H9 (cell line): ENCODE measurements around the gene LPP. TPM values are rescaled to one million over a fixed set of nuclear protein-coding genes. Genes with fewer than 3 reads are reported as not detected.
A peak's percentile ranks its signal among the peaks of the same experiment; 100 is the strongest.

Experiments
- DNase-seq: peaks from one replicate; pipeline ENCODE4 v3.0.0-alpha.2; 2017
- H2AFZ ChIP-seq: one replicate; pipeline ENCODE4 v1.6.1; 2013; ENCODE audit warnings: mild to moderate bottlenecking, low read length, control low read depth, moderate library complexity
- H2AK5ac ChIP-seq: 2 replicates; pipeline ENCODE4 v1.6.1; 2013; ENCODE audit warnings: low read length, control low read depth, mixed read lengths; ENCODE audit not compliant: insufficient read length
- H2BK120ac ChIP-seq: one replicate; pipeline ENCODE4 v1.6.1; 2013; ENCODE audit warnings: low read depth, mild to moderate bottlenecking, low read length, control low read depth, inconsistent platforms; ENCODE audit not compliant: poor library complexity, severe bottlenecking
- H2BK12ac ChIP-seq: 2 replicates; pipeline ENCODE4 v1.6.1; 2013; ENCODE audit warnings: low read length, control low read depth, mixed read lengths, low read depth; ENCODE audit not compliant: insufficient read length
- H2BK15ac ChIP-seq: 2 replicates; pipeline ENCODE4 v1.6.1; 2013; ENCODE audit warnings: low read depth, low read length, control low read depth
- H2BK20ac ChIP-seq: one replicate; pipeline ENCODE4 v1.6.1; 2013; ENCODE audit warnings: low read depth, mild to moderate bottlenecking, low read length, control low read depth, inconsistent platforms; ENCODE audit not compliant: poor library complexity, severe bottlenecking
- H2BK5ac ChIP-seq: 2 replicates; pipeline ENCODE4 v1.6.1; 2013; ENCODE audit warnings: low read length, control low read depth, mixed read lengths; ENCODE audit not compliant: insufficient read length
- H3K14ac ChIP-seq: 2 replicates; pipeline ENCODE4 v1.6.1; 2013; ENCODE audit warnings: low read length, control low read depth; ENCODE audit not compliant: insufficient read depth
- H3K18ac ChIP-seq: 2 replicates; pipeline ENCODE4 v1.6.1; 2013; ENCODE audit warnings: low read depth, mild to moderate bottlenecking, mixed read lengths, low read length, control low read depth; ENCODE audit not compliant: insufficient read length
- H3K23ac ChIP-seq: 2 replicates; pipeline ENCODE4 v1.6.1; 2013; ENCODE audit warnings: low read length, control low read depth, mixed read lengths, low read depth; ENCODE audit not compliant: insufficient read length
- H3K23me2 ChIP-seq: 2 replicates; pipeline ENCODE4 v1.6.1; 2013; ENCODE audit warnings: low read depth, mild to moderate bottlenecking, mixed read lengths, low read length, control low read depth; ENCODE audit not compliant: insufficient read length, poor library complexity, severe bottlenecking
- H3K27ac ChIP-seq: 2 replicates; pipeline ENCODE4 v1.5.1; 2013; ENCODE audit warnings: low read length, control low read depth, mixed read lengths, low read depth; ENCODE audit not compliant: insufficient read length
- H3K27me3 ChIP-seq: 2 replicates; pipeline ENCODE4 v1.6.1; 2013; ENCODE audit warnings: low read length, control low read depth, inconsistent platforms; ENCODE audit not compliant: insufficient read depth
- H3K4ac ChIP-seq: 2 replicates; pipeline ENCODE4 v1.6.1; 2013; ENCODE audit warnings: low read depth, mild to moderate bottlenecking, control low read depth, inconsistent platforms, low read length, moderate library complexity
- H3K4me1 ChIP-seq: 2 replicates; pipeline ENCODE4 v1.6.1; 2013; ENCODE audit warnings: low read length, control low read depth, inconsistent platforms; ENCODE audit not compliant: insufficient read depth
- H3K4me2 ChIP-seq: 2 replicates; pipeline ENCODE4 v1.6.1; 2013; ENCODE audit warnings: low read length, control low read depth, mixed read lengths; ENCODE audit not compliant: insufficient read length, insufficient read depth
- H3K56ac ChIP-seq: 2 replicates; pipeline ENCODE4 v1.6.1; 2013; ENCODE audit warnings: low read depth, mild to moderate bottlenecking, mixed read lengths, low read length, control low read depth; ENCODE audit not compliant: insufficient read length
- H3K79me1 ChIP-seq: 2 replicates; pipeline ENCODE4 v1.6.1; 2013; ENCODE audit warnings: low read depth, mild to moderate bottlenecking, moderate library complexity, low read length, control low read depth, inconsistent platforms; ENCODE audit not compliant: insufficient read depth, poor library complexity, severe bottlenecking
- H3K79me2 ChIP-seq: 2 replicates; pipeline ENCODE4 v1.6.1; 2013; ENCODE audit warnings: low read length, control low read depth, inconsistent platforms; ENCODE audit not compliant: insufficient read depth
- H3K9ac ChIP-seq: 2 replicates; pipeline ENCODE4 v1.6.1; 2013; ENCODE audit warnings: low read length, control low read depth, mixed read lengths; ENCODE audit not compliant: insufficient read length; ENCODE audit errors: extremely low read depth
- H3K9me3 ChIP-seq: one replicate; pipeline ENCODE4 v1.6.1; 2013; ENCODE audit warnings: low read depth, low read length, inconsistent platforms; ENCODE audit not compliant: control insufficient read depth
- H3T11ph ChIP-seq: one replicate; pipeline ENCODE4 v1.6.1; 2013; ENCODE audit warnings: mild to moderate bottlenecking, low read length, control low read depth, inconsistent platforms
- H4K20me1 ChIP-seq: one replicate; pipeline ENCODE4 v1.6.1; 2013; ENCODE audit not compliant: control insufficient read depth, insufficient read length, insufficient read depth
- H4K5ac ChIP-seq: 2 replicates; pipeline ENCODE4 v1.6.1; 2013; ENCODE audit warnings: low read depth, mild to moderate bottlenecking, mixed read lengths, low read length, control low read depth; ENCODE audit not compliant: insufficient read length
- H4K8ac ChIP-seq: replicated peaks from 2 replicates; pipeline ENCODE4 v1.6.1; 2013; ENCODE audit warnings: low read length, control low read depth, mixed read lengths, low read depth; ENCODE audit not compliant: insufficient read length
- H4K91ac ChIP-seq: 2 replicates; pipeline ENCODE4 v1.6.1; 2013; ENCODE audit warnings: low read depth, mild to moderate bottlenecking, moderate library complexity, mixed read lengths, low read length, control low read depth; ENCODE audit not compliant: insufficient read length
- H3K27ac Mint-ChIP-seq, 3 experiments: 2 replicates in 2 of 3; 3 replicates in 1 of 3; pipeline ENCODE4 v1.8.0; 2020 to 2021; ENCODE audit warnings: mixed read lengths in 3 of 3, mild to moderate bottlenecking in 1 of 3, moderate library complexity in 1 of 3
- H3K27me3 Mint-ChIP-seq: 2 replicates; pipeline ENCODE4 v1.8.0; 2021; ENCODE audit warnings: low read depth, mild to moderate bottlenecking, moderate library complexity, mixed read lengths
- H3K36me3 Mint-ChIP-seq, 3 experiments: 2 replicates in 2 of 3; 3 replicates in 1 of 3; pipeline ENCODE4 v1.8.0; 2020 to 2021; ENCODE audit warnings: low read depth in 3 of 3, mixed read lengths in 3 of 3; ENCODE audit not compliant: insufficient read depth in 1 of 3
- H3K4me1 Mint-ChIP-seq, 2 experiments: 2 replicates each; pipeline ENCODE4 v1.8.0; 2020; ENCODE audit warnings: mixed read lengths in 2 of 2
- H3K4me3 Mint-ChIP-seq, 2 experiments: 2 replicates in 1 of 2; 3 replicates in 1 of 2; pipeline ENCODE4 v1.8.0; 2020 to 2021; ENCODE audit warnings: mild to moderate bottlenecking in 2 of 2, mixed read lengths in 2 of 2, moderate library complexity in 1 of 2
- H3K9me3 Mint-ChIP-seq, 2 experiments: 2 replicates in 1 of 2; 3 replicates in 1 of 2; pipeline ENCODE4 v1.8.0; 2020; ENCODE audit warnings: mild to moderate bottlenecking in 2 of 2, mixed read lengths in 2 of 2, moderate library complexity in 1 of 2
- CTCF ChIP-seq: fragments of 200-600 bp; sonication (generic); conservative IDR thresholded peaks from 3 replicates; pipeline ENCODE4 v1.8.0; 2021; ENCODE audit warnings: antibody characterized with exemption, mild to moderate bottlenecking
- WGBS: extraction: QIAGEN DNeasy Blood & Tissue Kit; methylation state at CpG from one replicate; pipeline ENCODE4 v1.1.7; 2013; ENCODE audit warnings: missing lambda C conversion rate, low lambda C conversion rate, mixed read lengths; ENCODE audit not compliant: insufficient read length; ENCODE audit errors: extremely low coverage; 5-methylcytosine and 5-hydroxymethylcytosine counted together
- total RNA-seq: library from RNA; stranded (reverse); gene quantifications from 2 replicates; pipeline ENCODE4 v1.2.1, GENCODE V29; 2021

The LPP gene
- total RNA-seq, 1 experiment from 2014 or later, result 64.6 TPM

- no peak overlapping the region for H2BK15ac ChIP-seq
- peak overlapping the region; percentile 62 to 79 (median 65); a peak in 4 of 7 replicates for H3K27ac Mint-ChIP-seq
- H3K23ac ChIP-seq, result no peak overlapping the region
- no peak overlapping the region for H3K18ac ChIP-seq
- no peak overlapping the region for H3K4ac ChIP-seq
- no peaks in the 10 kb centered on the region for H3K4me1 ChIP-seq
- H2BK5ac ChIP-seq, result no peak overlapping the region
- no peak overlapping the region for H3K56ac ChIP-seq
- H3K79me2 ChIP-seq, result no peaks in the 10 kb centered on the region
- H3K27me3 Mint-ChIP-seq, result no peaks in the 10 kb centered on the region
- H4K20me1 ChIP-seq, result no peaks in the 10 kb centered on the region
- H2AFZ ChIP-seq, result no peak overlapping the region
- no peak overlapping the region for H2AK5ac ChIP-seq
- H3K4me3 Mint-ChIP-seq, result no peak overlapping the region
- H4K5ac ChIP-seq, result no peak overlapping the region
- H3K4me1 Mint-ChIP-seq, result no peaks in the 10 kb centered on the region
- H3T11ph ChIP-seq, result no peak overlapping the region
- H3K23me2 ChIP-seq, result no peaks in the 10 kb centered on the region
- no peak for TF ChIP-seq CTCF
- H2BK12ac ChIP-seq, result no peak overlapping the region
- H3K9me3 Mint-ChIP-seq, result no peaks in the 10 kb centered on the region
- H3K36me3 Mint-ChIP-seq, result peaks cover 0 to 4% (median 0%) of the 10 kb centered on the region in 3 experiments; a peak in 1 of 7 replicates
- no peak overlapping the region for H3K27ac ChIP-seq
- no peak overlapping the region for H3K4me2 ChIP-seq
- H2BK120ac ChIP-seq, result no peak overlapping the region
- H3K14ac ChIP-seq, result no peak overlapping the region
- no peak overlapping the region for H4K91ac ChIP-seq
- no peaks in the 10 kb centered on the region for H3K79me1 ChIP-seq
- no peaks in the 10 kb centered on the region for H3K27me3 ChIP-seq
- no peak overlapping the region for H3K9ac ChIP-seq
- no peak overlapping the region for H4K8ac ChIP-seq
- DNase-seq, result no peak
- H3K9me3 ChIP-seq, result no peaks in the 10 kb centered on the region
- WGBS, result no CpG with 5 or more reads among the region's 3 CpGs
- no peak overlapping the region for H2BK20ac ChIP-seq
These were observed 162.7 kb downstream of the LPP start for GRCh38 chr3:188316723-188317070.
